ENCODE measurements around the gene ZP2.
"Not testable (repeated sequence)": the region's sequence is repeated elsewhere in the genome, so short reads cannot be mapped to it uniquely, and the experiment has no call there.

ZP2 gene

GRCh38 chr16:21211486-21211885 lies at the start of gene ZP2:
Gene ZP2 (minus strand): TSS chr16:21211574. CDS start chr16:21211547, 27 bp downstream.
- TF ChIP-seq CTCF (conservative IDR thresholded peaks at IDR 0.05; ENCODE audit: low read depth, low read length): no peak
- H3K4me3 ChIP-seq (ENCODE audit: low read depth, low read length): no peak within 1 kb of the TSS
- DNase-seq (ENCODE audit: low read depth): no peak

GRCh38 chr16:21257284-21257683 lies 45.9 kb upstream of the ZP2 start:
- DNase-seq (ENCODE audit: low read depth): no peak
- no peak for TF ChIP-seq CTCF (conservative IDR thresholded peaks at IDR 0.05; ENCODE audit: low read depth, low read length)
- H3K4me3 ChIP-seq (ENCODE audit: low read depth, low read length): no peak overlapping the region

GRCh38 chr16:21256636-21257035 lies 45.3 kb upstream of the ZP2 start:
- no peak for TF ChIP-seq CTCF (conservative IDR thresholded peaks at IDR 0.05; ENCODE audit: low read depth, low read length)
- H3K4me3 ChIP-seq (ENCODE audit: low read depth, low read length): no peak overlapping the region
- no peak for DNase-seq (ENCODE audit: low read depth)

GRCh38 chr16:21253470-21253869 lies 42.1 kb upstream of the ZP2 start:
- no peak for TF ChIP-seq CTCF (conservative IDR thresholded peaks at IDR 0.05; ENCODE audit: low read depth, low read length)
- H3K4me3 ChIP-seq (ENCODE audit: low read depth, low read length): no peak overlapping the region
- no peak for DNase-seq (ENCODE audit: low read depth)

GRCh38 chr16:21250072-21250923 lies 38.9 kb upstream of the ZP2 start:
- no peak overlapping the region for H3K4me3 ChIP-seq (ENCODE audit: low read depth, low read length)
- no peak for TF ChIP-seq CTCF (conservative IDR thresholded peaks at IDR 0.05; ENCODE audit: low read depth, low read length)
- DNase-seq (ENCODE audit: low read depth): no peak

GRCh38 chr16:21248179-21248578 lies 36.8 kb upstream of the ZP2 start:
- DNase-seq (ENCODE audit: low read depth); H3K4me3 ChIP-seq (ENCODE audit: low read depth, low read length): not testable (repeated sequence)

GRCh38 chr16:21244518-21245215 lies 33.3 kb upstream of the ZP2 start:
- no peak for TF ChIP-seq CTCF (conservative IDR thresholded peaks at IDR 0.05; ENCODE audit: low read depth, low read length)
- no peak overlapping the region for H3K4me3 ChIP-seq (ENCODE audit: low read depth, low read length)
- DNase-seq (ENCODE audit: low read depth): no peak
